Fibroblast of lung (primary cell): ENCODE results near the gene PTPRQ. TPM values are rescaled to one million over a fixed set of nuclear protein-coding genes. Genes with fewer than 3 reads are reported as not detected.

Experiments used
- DNase-seq, 2 donors: peaks; one replicate each; pipeline versions ENCODE4 v3.0.0 to v3.0.0-alpha.2; 2010; ENCODE audit warnings: low read depth in 2 of 2
- H2AFZ ChIP-seq: 2 replicates; pipeline ENCODE4 v1.5.1; 2012; ENCODE audit warnings: low read length, control low read depth, inconsistent platforms
- H3K27ac ChIP-seq: 2 replicates; pipeline ENCODE4 v1.5.1; 2011; ENCODE audit warnings: low read length, control low read depth; ENCODE audit not compliant: insufficient read depth
- H3K27me3 ChIP-seq: 2 replicates; pipeline ENCODE4 v1.5.1; 2011; ENCODE audit warnings: mild to moderate bottlenecking, low read length; ENCODE audit not compliant: control insufficient read depth, insufficient read depth
- H3K36me3 ChIP-seq: 2 replicates; pipeline ENCODE4 v1.5.1; 2011; ENCODE audit warnings: low read length; ENCODE audit not compliant: control insufficient read depth, insufficient read depth
- H3K4me1 ChIP-seq: 2 replicates; pipeline ENCODE4 v1.5.1; 2011; ENCODE audit warnings: low read length; ENCODE audit not compliant: control insufficient read depth, insufficient read depth; ENCODE audit errors: extremely low read depth
- H3K4me2 ChIP-seq: 2 replicates; pipeline ENCODE4 v1.5.1; 2011; ENCODE audit warnings: low read length, control low read depth; ENCODE audit not compliant: insufficient read depth; ENCODE audit errors: extremely low read depth
- H3K4me3 ChIP-seq, 4 experiments: fragments of 200-600 bp in 1 of 4; sonication (generic) in 1 of 4; replicated peaks in 1 of 4; 2 replicates each; pipeline ENCODE4 v1.5.1; 2011 to 2016; ENCODE audit warnings: low read length in 4 of 4, low read depth in 3 of 4, mild to moderate bottlenecking in 3 of 4, control low read depth in 2 of 4, inconsistent platforms in 1 of 4, mixed read lengths in 1 of 4; ENCODE audit not compliant: insufficient read depth in 1 of 4; ENCODE audit errors: control extremely low read depth in 1 of 4
- H3K79me2 ChIP-seq: 2 replicates; pipeline ENCODE4 v1.5.1; 2012; ENCODE audit warnings: mild to moderate bottlenecking, low read length, inconsistent platforms; ENCODE audit not compliant: control insufficient read depth, insufficient read depth
- H3K9ac ChIP-seq: 2 replicates; pipeline ENCODE4 v1.5.1; 2011; ENCODE audit warnings: mild to moderate bottlenecking, low read length, control low read depth; ENCODE audit not compliant: insufficient read depth
- H3K9me3 ChIP-seq: 2 replicates; pipeline ENCODE4 v1.5.1; 2012; ENCODE audit warnings: low read depth, low read length; ENCODE audit not compliant: control insufficient read depth, insufficient read depth
- H4K20me1 ChIP-seq: 2 replicates; pipeline ENCODE4 v1.5.1; 2011; ENCODE audit warnings: low read length; ENCODE audit not compliant: control insufficient read depth, insufficient read depth; ENCODE audit errors: extremely low read depth
- CTCF ChIP-seq, 2 donors: IDR thresholded peaks in 1 of 2; conservative IDR thresholded peaks in 1 of 2; 1 replicate in 1 of 2; 2 replicates in 1 of 2; pipeline ENCODE4 v1.5.1; 2011 to 2012; ENCODE audit warnings: low read length in 2 of 2, control low read depth in 1 of 2, inconsistent platforms in 1 of 2, low read depth in 1 of 2, mild to moderate bottlenecking in 1 of 2
- EZH2 ChIP-seq: IDR thresholded peaks from 2 replicates; pipeline ENCODE4 v1.5.1; 2012; ENCODE audit warnings: low read length, control low read depth, mild to moderate bottlenecking; ENCODE audit errors: missing control alignments
- polyA plus RNA-seq, 2 donors: library from polyadenylated mRNA; depleted of rRNA in 1 of 2; stranded (reverse) in 1 of 2; unstranded in 1 of 2; fragments of >200 nt; gene quantifications; 2 replicates each; pipeline ENCODE4 v1.2.1, GENCODE V29; 2011 to 2012; ENCODE audit warnings: missing spikeins in 1 of 2
- total RNA-seq: library from RNA; depleted of rRNA; stranded (reverse); fragments of >200 nt; gene quantifications from 2 replicates; pipeline ENCODE4 v1.2.1, GENCODE V29; 2014

PTPRQ gene
- total and polyA plus RNA-seq, 2 donors (not counting 1 experiment from before 2014, with no cell fraction given): 1.3 to 7.7 TPM

- peaks cover 26% of the 10 kb centered on the region for H3K4me1 ChIP-seq
- H3K27ac ChIP-seq: no peak overlapping the region
- H2AFZ ChIP-seq: no peak overlapping the region
- TF ChIP-seq EZH2 (no peak), CTCF (conservative IDR thresholded peaks at IDR 0.05 in 1 of 2, IDR thresholded peaks at IDR 0.05 in 1 of 2; ENCODE audit: low read depth in 1 of 2, low read length in 2 of 2) (no peak)
- H4K20me1 ChIP-seq: no peaks in the 10 kb centered on the region
- no peaks in the 10 kb centered on the region for H3K27me3 ChIP-seq
- H3K79me2 ChIP-seq: no peaks in the 10 kb centered on the region
- H3K4me2 ChIP-seq: no peak overlapping the region
- H3K36me3 ChIP-seq: no peaks in the 10 kb centered on the region
- H3K9ac ChIP-seq: no peak overlapping the region
- no peak overlapping the region for H3K4me3 ChIP-seq
- no peaks in the 10 kb centered on the region for H3K9me3 ChIP-seq
- no peak for DNase-seq
These were observed 152.5 kb downstream of the PTPRQ start for GRCh38 chr12:80596509-80596908.

- Histone ChIP-seq H2AFZ (peak overlapping the region; percentile 72), H3K9me3 (no peaks in the 10 kb centered on the region), H3K9ac (no peak overlapping the region), H4K20me1 (no peaks in the 10 kb centered on the region), H3K27ac (peak overlapping the region; percentile 58), H3K4me1 (peaks cover 23% of the 10 kb centered on the region), H3K4me3 (no peak overlapping the region), H3K27me3 (no peaks in the 10 kb centered on the region), H3K36me3 (no peaks in the 10 kb centered on the region), H3K4me2 (no peak overlapping the region), H3K79me2 (no peaks in the 10 kb centered on the region)
- DNase-seq: peak; percentile 83 to 86
- TF ChIP-seq EZH2 (no peak), CTCF (conservative IDR thresholded peaks at IDR 0.05 in 1 of 2, IDR thresholded peaks at IDR 0.05 in 1 of 2; ENCODE audit: low read depth in 1 of 2, low read length in 2 of 2) (peak; percentile 29 to 53)
These were observed 154.1 kb downstream of the PTPRQ start for GRCh38 chr12:80598004-80598606.

- TF ChIP-seq CTCF (conservative IDR thresholded peaks at IDR 0.05 in 1 of 2, IDR thresholded peaks at IDR 0.05 in 1 of 2; ENCODE audit: low read depth in 1 of 2, low read length in 2 of 2) (no peak), EZH2 (no peak)
- Histone ChIP-seq H3K27me3 (no peaks in the 10 kb centered on the region), H3K4me1 (peaks cover 8% of the 10 kb centered on the region), H3K4me3 (no peak overlapping the region), H3K36me3 (no peaks in the 10 kb centered on the region), H3K4me2 (no peak overlapping the region), H3K9me3 (no peaks in the 10 kb centered on the region), H3K27ac (no peak overlapping the region), H4K20me1 (no peaks in the 10 kb centered on the region), H2AFZ (no peak overlapping the region), H3K79me2 (no peaks in the 10 kb centered on the region), H3K9ac (no peak overlapping the region)
- DNase-seq: no peak
These were observed 158.4 kb downstream of the PTPRQ start for GRCh38 chr12:80602455-80602854.
